HG03103 (cell line): ENCODE data around the gene COPS9.

Experiments
- ATAC-seq: cut with Tn5 transposase; IDR thresholded peaks from one replicate; pipeline ENCODE4 v1.9.1; 2021; ENCODE audit warnings: low read depth; ENCODE audit not compliant: unreplicated experiment

The COPS9 gene

GRCh38 chr2:240121675-240122074 is 14.4 kb downstream of the COPS9 start:
- no peak for ATAC-seq

GRCh38 chr2:240121190-240121589 is 14.9 kb downstream of the COPS9 start:
- ATAC-seq = no peak

- ATAC-seq = no peak
Observed at GRCh38 chr2:240114233-240114632, 21.9 kb downstream of the COPS9 start.

GRCh38 chr2:240112914-240113690 is 23.0 kb downstream of the COPS9 start:
- ATAC-seq = no peak

- no peak for ATAC-seq
Observed at GRCh38 chr2:240111253-240111652, 24.9 kb downstream of the COPS9 start.

GRCh38 chr2:240109386-240109785 is 26.7 kb downstream of the COPS9 start:
- no peak for ATAC-seq

- ATAC-seq = no peak
Observed at GRCh38 chr2:240107477-240107796, 28.7 kb downstream of the COPS9 start.

- no peak for ATAC-seq
Observed at GRCh38 chr2:240106765-240107476, 29.2 kb downstream of the COPS9 start.

GRCh38 chr2:240105982-240106381 is 30.1 kb downstream of the COPS9 start:
- no peak for ATAC-seq

GRCh38 chr2:240103136-240103535 is 33.0 kb downstream of the COPS9 start:
- ATAC-seq = no peak

GRCh38 chr2:240098349-240098748 is 37.8 kb downstream of the COPS9 start:
- ATAC-seq = no peak

- no peak for ATAC-seq
Observed at GRCh38 chr2:240095556-240096523, 40.3 kb downstream of the COPS9 start.

- no peak for ATAC-seq
Observed at GRCh38 chr2:240089306-240089705, 46.8 kb downstream of the COPS9 start.

- ATAC-seq = no peak
Observed at GRCh38 chr2:240086563-240086962, 49.5 kb downstream of the COPS9 start.
